Middle frontal gyrus (tissue), 1 donor: ENCODE measurements around the gene ARID1B.

ENCODE experiments used
- DNase-seq: peaks from one replicate; pipeline ENCODE4 v3.0.0-alpha.2; 2015; ENCODE audit warnings: low spot score; ENCODE audit errors: extremely low spot score

The ARID1B gene

DNA sequence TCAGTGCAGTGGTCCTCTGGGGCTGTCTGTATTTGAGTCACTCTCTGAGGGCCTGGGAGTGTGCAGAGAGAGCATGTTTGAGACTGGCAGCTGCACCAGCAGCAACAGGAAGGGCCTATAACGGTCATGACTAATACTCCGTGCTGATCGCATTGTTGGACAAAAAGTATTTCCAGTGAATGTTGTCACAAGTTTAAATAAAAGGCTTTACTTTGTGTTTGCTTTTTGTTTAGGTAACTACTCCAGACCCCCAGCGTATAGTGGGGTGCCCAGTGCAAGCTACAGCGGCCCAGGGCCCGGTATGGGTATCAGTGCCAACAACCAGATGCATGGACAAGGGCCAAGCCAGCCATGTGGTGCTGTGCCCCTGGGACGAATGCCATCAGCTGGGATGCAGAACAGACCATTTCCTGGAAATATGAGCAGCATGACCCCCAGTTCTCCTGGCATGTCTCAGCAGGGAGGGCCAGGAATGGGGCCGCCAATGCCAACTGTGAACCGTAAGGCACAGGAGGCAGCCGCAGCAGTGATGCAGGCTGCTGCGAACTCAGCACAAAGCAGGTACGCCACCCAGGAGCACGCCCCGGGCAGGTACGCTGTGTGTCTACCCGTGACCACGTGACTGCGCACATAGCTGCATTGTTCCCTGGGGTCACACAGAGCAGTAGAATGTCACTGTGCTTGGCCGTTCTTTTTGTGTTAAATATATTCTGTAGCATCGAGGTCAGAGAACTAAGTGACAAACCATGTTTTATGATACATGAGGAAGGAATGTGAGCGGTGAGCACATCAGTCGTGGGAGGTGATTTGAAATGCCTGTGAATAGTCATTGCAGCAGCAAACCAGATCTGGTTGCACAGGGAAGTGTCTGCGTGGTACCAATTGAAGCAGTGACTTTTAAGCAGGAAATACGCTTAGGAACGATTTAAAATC, 371.5 kb downstream of the ARID1B start:
- DNase-seq: no peak

- no peak for DNase-seq
Observed at GRCh38 chr6:157150076-157150475, 372.9 kb downstream of the ARID1B start.

GRCh38 chr6:157151029-157151428, 373.9 kb downstream of the ARID1B start:
- no peak for DNase-seq

- no peak for DNase-seq
Observed at GRCh38 chr6:157151989-157152388, 374.8 kb downstream of the ARID1B start.

GRCh38 chr6:157152556-157152955, 375.4 kb downstream of the ARID1B start:
- DNase-seq: no peak

DNA sequence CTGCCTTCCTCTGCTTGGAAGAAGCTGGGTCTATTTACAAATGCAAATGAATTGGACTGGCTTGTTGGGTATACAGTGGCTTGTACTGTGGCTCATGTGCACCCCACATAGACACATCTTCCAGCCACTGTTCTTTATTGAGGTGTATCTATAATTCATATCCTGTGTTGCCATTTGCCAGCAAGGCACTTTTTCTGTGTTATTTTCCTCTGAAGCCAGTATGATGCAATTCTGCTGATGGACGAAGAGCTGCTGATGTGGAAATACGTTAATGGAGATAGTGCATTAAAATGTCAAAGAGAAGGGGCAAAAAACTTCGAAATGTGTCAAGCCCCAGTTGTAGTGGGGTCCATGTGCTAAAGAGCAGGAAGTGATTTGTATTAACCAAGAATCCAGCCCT, 378.6 kb downstream of the ARID1B start:
- no peak for DNase-seq

- no peak for DNase-seq
Observed at GRCh38 chr6:157157258-157157657, 380.1 kb downstream of the ARID1B start.

DNA sequence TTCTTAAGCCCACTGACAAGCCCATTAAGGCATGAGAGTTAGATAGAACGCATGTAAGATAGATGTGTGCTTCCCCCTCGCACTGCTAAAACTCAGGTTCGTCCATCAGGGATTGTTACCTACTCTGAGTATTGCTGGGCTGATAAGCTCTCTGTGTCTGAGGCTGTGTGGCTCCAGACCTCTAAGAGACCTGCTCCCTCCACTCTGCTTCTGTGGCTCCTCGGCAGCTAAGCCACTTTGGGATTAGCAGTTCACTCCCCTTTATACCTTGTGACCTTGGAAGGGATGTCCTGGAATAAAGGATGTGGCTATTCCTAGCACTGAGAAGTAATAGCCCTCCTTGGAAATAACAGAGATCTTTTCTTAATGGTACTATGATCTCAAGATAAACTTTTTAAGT, 381.3 kb downstream of the ARID1B start:
- DNase-seq: no peak

DNA sequence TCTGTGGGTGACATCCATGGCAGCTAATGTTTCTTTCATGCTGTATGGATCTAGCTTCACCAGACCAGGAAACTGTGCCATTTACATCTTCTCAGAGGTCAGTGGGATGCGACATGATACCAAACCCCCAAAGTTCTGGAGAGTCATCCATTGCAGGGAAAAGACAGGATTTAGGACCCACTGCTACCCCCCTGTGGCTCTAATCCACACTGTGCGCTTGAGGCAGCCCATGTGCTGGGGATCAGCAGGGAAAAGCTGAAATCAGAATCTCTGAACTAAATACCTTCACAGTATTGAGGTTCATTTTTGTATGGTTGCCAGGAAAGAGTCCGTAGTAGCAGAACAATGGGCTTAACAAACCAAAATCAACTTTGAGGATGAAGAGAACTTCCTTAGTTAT, 381.7 kb downstream of the ARID1B start:
- no peak for DNase-seq

GRCh38 chr6:157159348-157159747, 382.2 kb downstream of the ARID1B start:
- DNase-seq: no peak

- no peak for DNase-seq
Observed at GRCh38 chr6:157161912-157162311, 384.7 kb downstream of the ARID1B start.

DNA sequence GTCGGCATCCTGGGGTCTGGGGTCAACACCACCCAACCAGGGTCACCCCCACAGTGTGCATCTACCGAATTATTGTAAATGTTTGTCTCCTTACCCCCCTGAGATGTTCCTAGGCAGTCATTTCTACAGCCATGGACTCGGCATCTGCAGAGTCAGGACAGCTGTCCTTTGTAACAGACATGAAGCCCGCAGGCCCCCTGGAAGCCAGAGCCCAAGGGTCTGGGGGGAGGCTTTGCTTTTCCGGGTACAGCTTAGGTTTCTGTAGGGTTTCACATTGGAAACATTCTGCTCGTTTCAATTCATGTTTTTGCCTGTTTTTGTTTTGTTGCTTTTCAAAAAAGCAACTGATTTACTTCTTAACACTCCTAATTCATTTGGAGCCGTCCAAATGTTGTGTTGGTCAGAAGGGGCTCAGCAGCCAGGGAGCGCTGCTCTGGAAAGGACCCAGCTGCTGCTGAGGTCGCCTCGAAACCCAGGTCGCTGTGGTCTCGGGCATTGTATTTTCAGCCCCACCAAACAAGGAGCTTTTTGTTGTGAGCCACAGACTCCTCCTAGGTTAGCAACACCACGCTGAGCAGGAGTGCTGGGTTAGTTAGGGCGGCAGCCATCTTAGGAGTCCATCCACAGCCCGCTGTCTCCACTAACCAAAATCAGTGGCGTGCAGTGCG, 385.7 kb downstream of the ARID1B start:
- no peak for DNase-seq

DNA sequence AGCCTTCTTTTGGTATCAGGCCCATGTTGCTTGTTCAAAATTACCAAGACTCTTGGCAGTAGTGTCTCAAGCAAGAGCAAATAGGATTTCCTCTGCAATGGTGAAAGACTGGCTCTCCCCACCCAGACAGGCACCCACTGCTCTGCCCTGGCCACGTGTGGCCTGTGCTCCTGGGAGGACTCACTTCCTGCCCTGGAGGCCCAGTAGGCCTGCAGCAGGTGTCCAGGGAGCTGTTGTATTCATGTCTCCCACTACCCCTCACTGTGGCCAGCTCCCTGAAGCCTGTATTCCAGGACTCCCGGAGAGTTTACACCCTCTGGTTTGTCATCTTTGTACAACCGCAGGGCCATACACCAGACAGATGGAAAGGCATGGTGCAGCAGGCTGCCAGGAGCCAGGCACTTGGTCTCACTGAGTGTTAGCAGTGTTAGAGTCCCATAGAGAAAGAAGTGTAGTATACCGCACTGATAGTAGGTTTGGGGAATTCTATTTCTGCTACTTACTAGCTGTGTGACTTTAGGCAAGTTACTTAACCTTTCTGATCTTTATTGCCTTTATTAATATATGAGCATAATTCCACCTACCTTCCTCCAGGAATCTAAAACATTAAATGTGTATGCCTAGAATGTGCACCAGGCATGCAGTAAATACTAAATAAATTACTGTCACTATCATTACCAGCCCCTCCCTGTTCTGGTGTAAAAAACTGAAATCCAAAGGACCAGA, 386.4 kb downstream of the ARID1B start:
- no peak for DNase-seq

DNA sequence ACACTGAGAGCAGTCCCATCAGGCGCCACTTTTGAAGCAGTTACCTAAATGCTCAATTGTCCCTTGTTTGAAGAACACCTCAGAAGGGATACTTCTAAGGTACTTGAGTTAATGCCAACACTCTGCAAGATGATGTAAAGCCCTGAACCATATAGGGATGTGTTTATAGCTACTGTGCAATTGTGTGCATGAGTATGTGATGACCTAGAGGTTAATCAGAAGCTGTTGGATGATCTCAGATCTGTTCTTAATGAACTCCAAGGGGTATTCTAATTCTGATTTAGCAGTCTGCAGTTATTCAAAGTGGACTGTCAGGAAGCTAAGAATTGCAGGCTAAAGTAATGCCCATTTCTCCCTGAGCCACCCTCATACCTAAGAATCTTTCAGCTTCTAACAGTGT, 387.8 kb downstream of the ARID1B start:
- no peak for DNase-seq

DNA sequence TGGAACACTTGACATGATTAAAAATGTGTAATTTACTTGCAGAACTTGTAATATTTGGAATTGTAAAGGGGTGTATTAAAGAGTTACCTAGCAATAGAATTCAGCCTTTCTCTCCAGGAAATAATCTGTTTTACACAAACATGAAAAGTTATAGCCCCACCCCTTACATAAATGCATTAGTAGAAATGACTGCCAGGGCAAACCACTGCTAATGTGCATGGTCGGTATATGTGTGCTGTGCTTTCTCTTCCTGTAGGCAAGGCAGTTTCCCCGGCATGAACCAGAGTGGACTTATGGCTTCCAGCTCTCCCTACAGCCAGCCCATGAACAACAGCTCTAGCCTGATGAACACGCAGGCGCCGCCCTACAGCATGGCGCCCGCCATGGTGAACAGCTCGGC, 389.6 kb downstream of the ARID1B start:
- no peak for DNase-seq

DNA sequence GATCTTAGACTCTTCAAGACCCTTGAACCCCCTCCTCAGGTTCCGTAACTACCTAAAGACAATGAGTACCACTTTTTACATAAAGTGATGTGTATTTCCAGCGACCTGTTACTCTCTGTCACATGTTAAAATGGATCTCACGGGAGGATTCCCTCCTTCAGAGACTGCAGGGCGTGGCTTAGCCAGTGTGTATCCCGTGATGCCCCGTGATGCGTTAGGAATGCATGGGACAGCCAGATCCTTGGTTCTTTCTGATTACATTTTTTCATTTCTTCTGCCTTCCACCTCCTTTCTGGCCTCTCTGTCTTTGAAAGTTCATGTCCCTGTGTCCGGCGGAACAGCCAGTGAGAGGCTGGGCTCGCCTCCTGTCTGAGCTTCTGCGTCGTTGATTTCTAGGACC, 390.7 kb downstream of the ARID1B start:
- no peak for DNase-seq

GRCh38 chr6:157168471-157168870, 391.3 kb downstream of the ARID1B start:
- no peak for DNase-seq

DNA sequence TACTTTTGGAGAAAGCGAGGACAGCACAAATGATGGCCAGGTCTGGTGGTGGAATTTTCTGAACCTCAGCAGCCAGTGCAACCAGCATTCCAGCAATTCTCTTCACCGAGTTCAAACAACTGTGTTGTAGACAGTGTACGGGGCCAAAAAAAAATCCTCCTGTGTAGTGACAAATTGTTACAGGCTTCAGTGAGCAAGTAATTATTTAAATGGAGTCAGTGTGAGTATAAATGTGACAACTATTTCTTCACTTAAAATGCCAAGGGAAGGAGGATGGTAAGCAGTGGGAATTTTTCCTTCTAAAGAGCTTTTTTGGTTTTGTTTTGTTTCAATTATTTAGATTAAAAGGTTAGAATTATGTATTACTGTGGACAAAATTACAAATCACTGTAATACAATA, 392.0 kb downstream of the ARID1B start:
- no peak for DNase-seq

DNA sequence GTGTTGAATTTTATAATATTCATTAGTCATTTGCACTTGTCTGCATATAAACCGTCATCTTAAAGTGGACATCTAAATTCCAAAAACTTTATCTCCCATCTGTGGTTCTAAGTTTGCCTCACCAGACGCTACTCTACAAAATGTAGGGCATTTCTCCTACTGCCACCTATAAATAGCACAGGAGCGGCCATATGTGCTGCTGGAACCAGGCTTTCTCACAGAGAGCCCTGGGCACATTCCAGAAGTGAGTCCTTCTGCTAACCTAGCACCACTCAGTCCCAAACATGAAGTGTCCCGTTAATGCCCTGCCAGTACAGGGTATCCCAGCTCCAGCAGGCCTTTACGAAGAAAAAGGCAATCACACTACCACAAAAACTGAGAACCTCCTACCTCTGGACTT, 392.5 kb downstream of the ARID1B start:
- peak; percentile 47 for DNase-seq

- DNase-seq: no peak
Observed at GRCh38 chr6:157170535-157170934, 393.4 kb downstream of the ARID1B start.

DNA sequence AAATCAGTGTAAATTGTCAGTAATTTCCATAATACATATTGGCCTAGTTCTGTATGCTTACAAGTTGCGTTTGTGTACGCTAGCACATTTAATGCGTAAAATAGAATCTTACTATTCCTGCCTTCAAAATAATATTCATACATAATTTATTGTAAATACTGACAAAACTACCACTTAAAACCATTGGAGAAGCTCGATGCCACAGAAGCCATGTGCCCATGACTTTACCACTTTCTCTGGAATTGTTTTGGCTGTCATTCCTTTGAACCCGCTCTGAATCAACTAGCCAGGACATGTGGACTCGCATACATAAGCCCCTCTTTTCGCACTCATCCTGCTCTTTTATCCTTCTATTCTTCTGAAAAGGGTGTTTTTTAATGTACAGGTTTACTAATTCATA, 394.6 kb downstream of the ARID1B start:
- no peak for DNase-seq

GRCh38 chr6:157172231-157172701, 395.1 kb downstream of the ARID1B start:
- no peak for DNase-seq
